NAMALWA (cell line): ENCODE measurements around the gene NR2F1-AS1.
"Not testable (repeated sequence)": the region's sequence is repeated elsewhere in the genome, so short reads cannot be mapped to it uniquely, and the experiment has no call there.

Source experiments
- DNase-seq: peaks from one replicate; pipeline ENCODE4 v3.0.0-alpha.2; 2015; ENCODE audit warnings: low spot score

Gene NR2F1-AS1

GRCh38 chr5:93517828-93518227, 63.2 kb downstream of the NR2F1-AS1 start:
- no peak for DNase-seq

GRCh38 chr5:93513298-93513697, 67.7 kb downstream of the NR2F1-AS1 start:
- no peak for DNase-seq

GRCh38 chr5:93512799-93513198, 68.2 kb downstream of the NR2F1-AS1 start:
- DNase-seq, result no peak

- DNase-seq, result no peak
Measured at GRCh38 chr5:93511445-93511844, 69.6 kb downstream of the NR2F1-AS1 start.

- DNase-seq, result no peak
Measured at GRCh38 chr5:93510626-93511380, 70.2 kb downstream of the NR2F1-AS1 start.

GRCh38 chr5:93505553-93505952, 75.5 kb downstream of the NR2F1-AS1 start:
- DNase-seq, result not testable (repeated sequence)

- no peak for DNase-seq
Measured at GRCh38 chr5:93503598-93504067, 77.4 kb downstream of the NR2F1-AS1 start.

- no peak for DNase-seq
Measured at GRCh38 chr5:93497096-93497495, 83.9 kb downstream of the NR2F1-AS1 start.

- DNase-seq, result no peak
Measured at GRCh38 chr5:93479982-93480509, 101.0 kb downstream of the NR2F1-AS1 start.

GRCh38 chr5:93477816-93478215, 103.2 kb downstream of the NR2F1-AS1 start:
- no peak for DNase-seq

GRCh38 chr5:93476251-93476742, 104.7 kb downstream of the NR2F1-AS1 start:
- no peak for DNase-seq

GRCh38 chr5:93462916-93463315, 118.1 kb downstream of the NR2F1-AS1 start:
- no peak for DNase-seq

- DNase-seq, result no peak
Measured at GRCh38 chr5:93461756-93462155, 119.3 kb downstream of the NR2F1-AS1 start.

- DNase-seq, result no peak
Measured at GRCh38 chr5:93460286-93460685, 120.7 kb downstream of the NR2F1-AS1 start.

- DNase-seq, result not testable (repeated sequence)
Measured at GRCh38 chr5:93456796-93457195, 124.2 kb downstream of the NR2F1-AS1 start.

GRCh38 chr5:93454896-93455295, 126.1 kb downstream of the NR2F1-AS1 start:
- no peak for DNase-seq

GRCh38 chr5:93452255-93452654, 128.8 kb downstream of the NR2F1-AS1 start:
- no peak for DNase-seq

- DNase-seq, result no peak
Measured at GRCh38 chr5:93438124-93438523, 142.9 kb downstream of the NR2F1-AS1 start.

GRCh38 chr5:93436083-93436482, 144.9 kb downstream of the NR2F1-AS1 start:
- DNase-seq, result no peak

- DNase-seq, result no peak
Measured at GRCh38 chr5:93433422-93433821, 147.6 kb downstream of the NR2F1-AS1 start.

- no peak for DNase-seq
Measured at GRCh38 chr5:93431250-93431649, 149.8 kb downstream of the NR2F1-AS1 start.

- DNase-seq, result no peak
Measured at GRCh38 chr5:93430673-93431199, 150.3 kb downstream of the NR2F1-AS1 start.

- DNase-seq, result no peak
Measured at GRCh38 chr5:93430118-93430517, 150.9 kb downstream of the NR2F1-AS1 start.
